LNCAP (cell line): ENCODE measurements around the gene GALNT2.

Source experiments
- TF ChIP-seq, protein P1 (sequence below): fragments of 450-650 bp; IDR thresholded peaks from 2 replicates; pipeline ENCODE4 v1.5.1; 2017; ENCODE audit warnings: mild to moderate bottlenecking

GALNT2 gene

DNA sequence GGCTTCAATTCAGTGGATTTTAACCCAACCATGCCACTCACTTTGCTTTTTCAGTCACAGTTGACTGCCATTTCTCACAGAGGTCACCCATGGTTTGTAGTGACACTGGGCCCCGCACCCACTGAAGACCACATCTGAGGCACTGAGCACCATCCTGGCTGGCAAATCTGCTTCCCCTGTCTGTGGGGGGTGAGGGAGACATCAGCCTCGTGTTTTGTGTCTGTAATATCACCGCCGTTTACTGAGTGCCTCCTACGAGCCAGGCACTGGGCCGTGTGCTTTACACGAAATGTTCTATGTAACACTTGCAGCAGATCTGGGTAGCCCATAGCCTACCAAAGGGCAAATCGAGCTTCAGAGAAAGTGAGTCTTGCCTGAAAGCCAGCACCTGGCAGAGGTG lies 197.3 kb downstream of the GALNT2 start:
- TF ChIP-seq, protein P1, sequence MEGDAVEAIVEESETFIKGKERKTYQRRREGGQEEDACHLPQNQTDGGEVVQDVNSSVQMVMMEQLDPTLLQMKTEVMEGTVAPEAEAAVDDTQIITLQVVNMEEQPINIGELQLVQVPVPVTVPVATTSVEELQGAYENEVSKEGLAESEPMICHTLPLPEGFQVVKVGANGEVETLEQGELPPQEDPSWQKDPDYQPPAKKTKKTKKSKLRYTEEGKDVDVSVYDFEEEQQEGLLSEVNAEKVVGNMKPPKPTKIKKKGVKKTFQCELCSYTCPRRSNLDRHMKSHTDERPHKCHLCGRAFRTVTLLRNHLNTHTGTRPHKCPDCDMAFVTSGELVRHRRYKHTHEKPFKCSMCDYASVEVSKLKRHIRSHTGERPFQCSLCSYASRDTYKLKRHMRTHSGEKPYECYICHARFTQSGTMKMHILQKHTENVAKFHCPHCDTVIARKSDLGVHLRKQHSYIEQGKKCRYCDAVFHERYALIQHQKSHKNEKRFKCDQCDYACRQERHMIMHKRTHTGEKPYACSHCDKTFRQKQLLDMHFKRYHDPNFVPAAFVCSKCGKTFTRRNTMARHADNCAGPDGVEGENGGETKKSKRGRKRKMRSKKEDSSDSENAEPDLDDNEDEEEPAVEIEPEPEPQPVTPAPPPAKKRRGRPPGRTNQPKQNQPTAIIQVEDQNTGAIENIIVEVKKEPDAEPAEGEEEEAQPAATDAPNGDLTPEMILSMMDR, result no peak

DNA sequence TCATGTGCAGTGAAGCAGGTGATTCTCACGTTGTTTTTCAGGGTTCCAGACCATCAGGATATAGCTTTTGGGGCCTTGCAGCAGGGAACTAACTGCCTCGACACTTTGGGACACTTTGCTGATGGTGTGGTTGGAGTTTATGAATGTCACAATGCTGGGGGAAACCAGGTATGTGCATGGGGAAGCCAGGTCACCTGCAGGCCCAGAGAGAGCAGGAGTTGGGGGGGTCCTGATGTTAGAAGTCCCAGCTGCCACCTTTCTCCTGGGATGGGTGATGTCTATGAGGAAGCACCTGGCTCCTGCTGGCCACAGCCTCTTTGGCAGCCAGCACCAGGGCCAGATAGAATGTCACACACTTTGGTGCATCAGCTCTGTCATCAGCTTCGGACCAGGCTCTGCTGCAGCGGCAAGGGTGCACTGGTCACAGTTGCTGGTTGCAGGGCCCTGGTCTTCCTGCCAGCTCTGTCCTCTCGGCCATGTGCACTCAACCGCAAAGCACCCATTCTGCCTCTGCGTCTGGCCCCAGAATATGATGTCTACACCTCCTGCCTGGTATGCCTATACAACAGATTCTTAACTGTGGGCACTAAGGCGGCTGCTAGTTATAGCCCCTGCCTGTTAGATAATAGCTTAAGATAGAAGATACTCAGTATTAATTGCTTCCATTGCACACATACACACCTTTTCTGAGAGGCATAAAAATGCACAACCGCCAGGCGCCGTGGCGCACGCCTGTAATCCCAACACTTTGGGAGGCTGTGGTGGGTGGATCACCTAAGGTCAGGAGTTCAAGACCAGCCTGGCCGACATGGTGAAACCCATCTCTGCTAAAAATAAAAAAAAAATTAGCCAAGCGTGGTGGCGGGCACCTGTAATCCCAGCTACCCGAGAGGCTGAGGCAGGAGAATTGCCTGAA lies 198.4 kb downstream of the GALNT2 start:
- TF ChIP-seq, protein P1, result no peak

DNA sequence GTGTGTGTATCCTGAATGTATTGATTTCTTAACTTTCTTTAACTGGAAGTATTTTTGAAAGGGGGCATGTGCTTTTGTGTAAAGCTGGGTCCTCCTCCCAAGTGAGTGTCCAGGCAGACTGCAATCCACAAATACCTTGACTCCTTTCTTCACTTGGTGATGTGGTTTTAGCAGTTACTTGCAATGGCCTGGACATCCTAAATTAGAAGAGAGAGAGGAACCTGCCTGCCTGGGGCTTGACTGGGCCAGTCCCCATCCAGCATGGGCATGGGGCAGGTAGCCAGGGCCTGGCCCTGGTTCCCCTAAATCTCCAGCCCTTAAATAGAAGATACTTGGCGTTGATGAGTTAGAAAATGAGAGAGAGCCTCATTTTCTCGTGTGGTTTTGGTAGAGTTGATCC lies 199.4 kb downstream of the GALNT2 start:
- TF ChIP-seq, protein P1, result no peak

DNA sequence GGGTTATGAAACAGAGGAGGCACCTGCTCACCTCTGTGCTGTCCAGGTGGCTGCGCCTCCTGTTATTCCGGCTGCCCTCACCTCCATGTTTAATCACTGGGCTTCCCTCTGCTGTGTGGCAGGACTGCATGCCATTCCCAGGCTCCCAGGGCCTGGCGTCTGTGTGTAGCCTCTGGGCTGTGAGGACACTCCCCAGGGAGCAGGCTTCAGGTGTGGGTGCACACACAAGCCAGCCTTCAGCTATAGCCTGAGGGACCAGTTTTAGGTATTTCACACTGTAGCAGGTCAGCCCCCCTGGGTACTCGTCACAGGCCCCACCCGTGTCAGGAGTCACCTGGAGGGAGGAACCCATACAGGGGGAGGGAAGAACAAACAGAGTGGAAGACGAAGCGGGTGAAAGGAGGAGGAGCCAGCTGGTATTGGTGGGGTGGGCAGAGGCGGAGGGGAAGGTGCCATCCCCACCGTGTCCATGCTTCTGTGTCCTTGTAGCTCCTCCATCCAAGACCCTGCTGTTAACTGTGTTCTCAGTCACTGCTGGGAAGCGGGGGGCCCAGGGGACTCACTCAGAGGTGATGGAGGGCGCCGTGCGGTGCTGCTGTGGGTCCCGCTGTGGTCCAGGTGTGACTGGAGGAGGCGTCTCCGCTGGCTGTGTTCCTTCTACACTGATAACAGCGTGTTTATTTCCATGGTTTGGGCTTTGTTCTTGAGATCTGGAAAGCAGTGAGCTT lies 200.5 kb downstream of the GALNT2 start:
- TF ChIP-seq, protein P1, result no peak

DNA sequence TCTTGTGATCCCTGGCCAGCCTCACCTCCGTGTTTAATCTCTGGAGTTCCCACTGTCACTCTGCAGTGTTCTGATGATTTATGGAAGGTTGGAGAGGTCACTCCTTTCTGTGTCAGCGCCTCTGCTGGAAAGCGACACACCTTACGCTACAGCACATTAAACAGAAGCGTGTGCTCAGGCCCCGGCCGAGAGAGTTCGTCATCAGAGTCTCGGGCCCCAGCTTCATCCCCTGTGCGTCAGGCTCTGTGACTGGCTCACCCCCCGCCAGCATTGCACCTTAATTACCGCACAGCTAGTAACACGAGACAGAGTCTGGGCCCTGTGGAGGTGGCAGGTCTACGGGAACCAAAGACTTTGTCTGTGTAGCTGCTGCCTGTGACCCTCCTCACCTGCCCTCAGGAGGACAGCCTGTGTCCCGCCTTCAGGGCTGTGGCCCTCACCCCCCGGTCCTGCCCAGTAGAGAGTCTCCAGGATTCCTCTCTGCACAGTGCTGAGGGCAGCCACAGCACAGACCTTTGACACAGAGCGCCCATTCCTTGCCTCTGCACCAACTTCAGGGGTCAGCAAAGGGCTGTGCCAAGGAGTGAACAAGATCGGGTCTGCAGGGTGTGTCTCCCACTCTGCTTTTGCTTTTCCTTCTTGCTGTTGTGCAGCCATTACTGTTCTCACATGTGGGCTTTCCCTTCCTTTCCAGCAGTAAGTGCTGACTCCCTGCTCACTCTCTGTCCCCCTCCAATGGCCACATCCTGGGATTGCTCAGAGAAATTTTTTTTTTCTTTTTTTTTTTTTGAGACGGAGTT lies 201.5 kb downstream of the GALNT2 start:
- TF ChIP-seq, protein P1, result peak; percentile 61

DNA sequence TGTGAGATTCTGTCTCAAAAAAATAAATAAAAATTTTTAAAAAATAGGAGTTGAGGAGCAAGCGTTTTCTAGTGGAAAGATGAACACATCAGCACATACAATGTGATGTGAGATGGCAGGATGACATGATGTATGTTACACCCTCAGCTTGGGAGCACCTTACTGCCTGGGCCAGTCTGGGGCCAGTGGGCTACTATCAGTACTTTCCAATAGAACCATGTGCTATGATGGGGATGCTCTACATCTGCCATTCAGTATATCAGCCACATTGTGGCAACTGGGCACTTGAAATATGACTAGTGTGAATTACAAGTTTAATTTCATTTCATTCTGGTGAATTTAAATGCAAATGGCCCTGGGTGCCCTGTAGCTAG lies 203.1 kb downstream of the GALNT2 start:
- TF ChIP-seq, protein P1, result no peak

DNA sequence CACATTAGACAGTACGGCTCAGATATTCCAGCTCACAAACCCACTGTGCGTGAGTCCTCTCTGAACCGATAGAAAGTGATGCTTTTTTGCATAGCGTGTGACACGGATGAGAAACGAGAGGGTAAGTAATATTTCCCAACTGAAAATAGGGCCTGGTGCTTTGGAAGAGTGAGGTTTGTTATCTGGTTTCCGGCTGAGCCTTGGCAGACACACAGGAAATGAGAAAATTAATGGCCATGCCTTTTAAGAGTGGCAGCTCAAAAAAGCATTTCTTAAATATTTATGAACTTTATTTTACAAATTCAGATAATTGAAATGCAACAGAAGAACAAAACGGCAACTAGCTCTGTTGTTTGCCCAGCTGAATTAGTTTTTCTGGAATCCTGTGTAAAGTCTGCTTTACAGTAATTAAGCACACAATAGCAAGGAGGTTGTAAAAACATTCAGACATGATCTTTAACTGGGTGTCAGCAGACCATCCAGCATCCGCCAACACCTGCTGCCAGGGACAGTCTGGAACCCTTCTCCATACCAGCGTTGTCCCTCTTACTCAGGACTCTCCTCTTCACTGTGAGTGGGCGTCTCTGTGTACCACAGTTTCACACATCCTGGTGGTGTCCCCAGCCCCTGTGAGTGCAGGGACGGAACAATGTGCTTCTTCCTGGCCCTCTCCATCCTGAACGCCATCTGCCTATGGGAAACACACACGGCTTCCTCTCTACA lies 203.7 kb downstream of the GALNT2 start:
- TF ChIP-seq, protein P1, result no peak
